Colon (tissue), 2 donors: Measurements from ENCODE around the gene MAPK10.
"Not testable (repeated sequence)": the region's sequence is repeated elsewhere in the genome, so short reads cannot be mapped to it uniquely, and the experiment has no call there.

Source experiments
- FAIRE-seq: peaks from 2 replicates; lab custom pipeline; 2012; peaks lifted over from hg19 to GRCh38; lab: Jason Lieb, UNC
- donor health status: control.
- donor health status: control.

Gene MAPK10

DNA sequence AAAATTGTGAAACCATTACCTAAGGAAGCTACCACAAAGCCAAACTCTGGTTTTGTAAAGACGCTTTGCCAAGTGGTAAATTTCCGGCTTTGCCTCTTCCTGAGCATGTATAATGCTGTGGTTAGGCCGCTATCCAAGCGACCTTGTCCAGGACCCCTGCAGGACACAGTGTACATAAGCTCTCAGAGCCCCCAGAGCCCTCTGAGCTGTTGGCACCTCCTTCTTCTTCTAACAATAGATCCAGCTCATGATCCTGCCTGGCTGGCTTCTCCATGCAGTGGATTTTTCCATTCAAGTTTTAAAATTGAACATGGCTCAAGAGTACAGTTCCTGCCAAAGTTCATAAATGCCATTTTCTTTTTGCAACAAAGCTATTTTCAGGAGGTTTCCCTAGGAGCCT lies 326.7 kb downstream of the MAPK10 start:
- no peak for FAIRE-seq

DNA sequence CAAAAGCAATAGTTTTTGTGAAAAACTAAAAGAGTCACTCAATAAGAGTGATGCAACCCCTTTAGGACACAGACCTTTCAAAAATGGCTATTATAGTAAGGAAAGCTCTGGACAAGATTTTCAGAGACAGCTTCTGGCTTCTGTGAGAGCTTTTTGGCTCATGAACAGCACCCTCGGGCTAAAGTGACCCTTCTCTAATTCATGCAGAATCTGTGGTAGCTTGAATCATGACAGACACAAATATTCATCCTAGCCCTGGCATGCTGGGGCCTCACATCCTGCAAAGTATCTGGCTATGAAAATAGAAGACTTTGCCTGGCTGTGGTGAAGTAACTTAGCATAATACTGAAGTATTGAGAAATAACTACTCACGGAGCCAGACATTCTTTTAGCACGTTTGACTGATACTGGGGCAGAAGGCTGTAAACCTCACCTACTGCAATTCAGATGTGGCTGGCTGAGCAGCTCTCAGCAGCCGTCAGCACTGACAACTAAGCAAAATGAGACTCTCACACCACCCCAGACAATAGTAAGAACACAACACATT lies 327.3 kb downstream of the MAPK10 start:
- FAIRE-seq, result no peak

GRCh38 chr4:86031927-86032326 lies 327.9 kb downstream of the MAPK10 start:
- no peak for FAIRE-seq

GRCh38 chr4:86026720-86027119 lies 333.1 kb downstream of the MAPK10 start:
- FAIRE-seq, result no peak

- FAIRE-seq, result not testable (repeated sequence)
Observed at GRCh38 chr4:86021671-86022070, 338.2 kb downstream of the MAPK10 start.

DNA sequence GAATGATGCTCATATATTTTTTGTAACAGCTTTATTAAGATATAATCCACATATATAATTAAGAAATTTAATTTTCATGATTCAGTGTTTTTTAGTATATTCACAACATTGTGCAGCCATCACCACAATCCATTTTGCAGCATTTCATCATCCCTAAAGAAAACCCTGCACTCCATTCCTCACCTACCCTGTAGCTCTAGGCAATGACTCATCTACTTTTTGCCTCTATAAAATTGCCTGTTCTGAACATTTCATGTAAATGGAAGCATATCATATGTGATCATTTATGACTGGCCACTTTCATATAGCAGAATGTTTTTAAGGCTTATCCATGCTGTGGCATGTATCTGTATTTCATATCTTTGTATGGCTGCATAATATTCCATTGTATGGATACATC lies 339.9 kb downstream of the MAPK10 start:
- no peak for FAIRE-seq

GRCh38 chr4:86019362-86019761 lies 340.5 kb downstream of the MAPK10 start:
- FAIRE-seq, result no peak

DNA sequence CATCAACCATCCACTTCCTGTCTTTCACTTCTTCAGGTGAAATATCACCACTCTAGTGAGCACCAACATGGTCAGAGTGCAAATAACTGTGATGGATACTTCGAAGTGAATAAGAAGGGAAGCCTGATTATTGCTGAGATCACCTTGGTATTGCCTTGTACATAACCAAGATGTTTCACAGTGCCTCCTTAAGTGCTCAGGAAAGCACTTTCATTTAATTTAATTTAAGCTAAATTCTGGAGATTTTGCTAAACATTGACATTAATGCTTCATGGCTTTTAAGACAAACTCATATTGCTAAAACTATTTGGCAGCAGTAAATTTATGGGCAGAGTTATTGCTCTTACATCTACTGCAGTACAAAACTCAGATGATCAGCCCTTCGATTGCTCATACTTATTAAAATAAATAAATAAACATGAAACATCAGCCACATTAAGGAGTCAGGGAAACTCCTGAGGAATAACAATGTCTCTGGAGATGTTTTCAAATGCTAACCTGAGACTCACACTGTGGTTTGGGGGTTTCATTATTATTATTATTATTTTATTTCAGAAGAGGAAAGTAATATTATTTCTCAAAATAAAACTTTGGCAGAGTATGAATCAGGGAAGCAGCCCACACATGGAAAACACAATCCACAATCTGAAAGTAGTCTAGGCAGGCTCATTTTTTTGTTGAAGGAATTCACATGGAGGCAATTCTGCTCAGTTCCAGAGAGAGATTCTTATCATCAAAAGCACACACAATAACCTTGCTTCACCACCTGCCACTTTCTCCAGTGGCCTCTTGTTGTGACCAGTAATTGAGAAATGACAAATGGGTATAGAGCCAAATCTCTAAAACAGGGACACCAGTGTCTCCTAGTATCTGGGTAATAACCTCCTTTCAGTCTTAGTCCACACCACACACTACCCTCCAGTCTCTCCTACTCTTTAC lies 344.2 kb downstream of the MAPK10 start:
- FAIRE-seq, result no peak

GRCh38 chr4:86014599-86014998 lies 345.3 kb downstream of the MAPK10 start:
- no peak for FAIRE-seq

GRCh38 chr4:86013621-86014020 lies 346.2 kb downstream of the MAPK10 start:
- no peak for FAIRE-seq

GRCh38 chr4:86011117-86011516 lies 348.7 kb downstream of the MAPK10 start:
- FAIRE-seq, result no peak

- FAIRE-seq, result no peak
Observed at GRCh38 chr4:86007042-86007441, 352.8 kb downstream of the MAPK10 start.

DNA sequence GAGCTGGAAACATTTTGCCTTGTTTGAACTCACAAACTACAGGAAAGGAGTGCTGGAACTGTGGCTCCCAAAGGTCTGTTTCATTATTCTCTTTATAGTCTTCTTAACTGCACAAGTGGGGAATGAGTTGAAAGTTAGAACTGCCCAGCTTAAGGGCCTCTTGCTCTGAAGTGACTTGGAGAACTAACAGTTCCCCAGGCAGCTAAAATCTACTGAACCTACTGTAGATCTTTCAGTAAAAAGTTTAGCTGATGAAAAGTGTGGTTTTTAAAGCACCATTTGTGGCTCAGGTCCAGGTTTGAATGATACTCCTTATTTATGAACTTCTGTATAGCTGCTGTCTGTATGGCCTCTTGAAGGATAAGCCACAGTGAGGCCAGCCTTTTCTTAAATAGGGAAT lies 353.8 kb downstream of the MAPK10 start:
- no peak for FAIRE-seq

DNA sequence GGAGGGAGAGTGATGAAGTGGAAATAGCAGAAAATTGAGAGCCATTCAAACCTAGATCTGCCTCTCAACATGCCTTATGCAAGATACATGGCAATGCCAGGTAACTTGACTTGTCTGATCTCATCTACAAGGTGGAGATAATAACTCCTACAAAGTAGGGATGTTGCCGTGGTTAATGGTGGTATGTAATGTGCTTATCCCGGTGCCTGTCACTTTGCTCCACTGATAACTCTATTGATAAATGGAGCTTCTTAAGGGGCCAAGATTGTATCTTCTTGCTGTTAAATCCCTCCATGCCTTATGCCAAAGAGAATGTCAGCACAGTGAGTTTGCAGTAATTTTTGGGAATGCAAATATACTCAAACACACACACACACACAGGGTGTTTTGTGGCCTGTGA lies 355.8 kb downstream of the MAPK10 start:
- FAIRE-seq, result no peak

DNA sequence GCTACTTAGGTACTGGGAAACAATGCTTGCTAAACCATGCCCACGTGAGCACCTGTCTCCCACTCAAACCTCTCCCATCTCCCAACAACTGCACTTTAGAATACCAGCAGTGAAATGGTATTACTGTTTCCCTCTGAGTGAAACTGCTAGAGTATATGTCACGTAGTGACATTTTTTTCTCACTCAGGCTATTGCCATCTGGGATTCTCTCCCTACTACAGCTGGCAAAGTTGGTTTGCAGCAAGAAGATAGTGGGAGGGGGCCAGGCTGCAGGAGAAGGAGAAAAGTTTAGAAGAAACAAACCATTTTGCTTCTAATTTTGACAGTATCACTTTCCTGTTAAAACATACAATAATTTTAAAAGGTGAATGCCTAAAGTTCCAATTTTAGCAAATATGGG lies 358.3 kb downstream of the MAPK10 start:
- FAIRE-seq, result no peak

DNA sequence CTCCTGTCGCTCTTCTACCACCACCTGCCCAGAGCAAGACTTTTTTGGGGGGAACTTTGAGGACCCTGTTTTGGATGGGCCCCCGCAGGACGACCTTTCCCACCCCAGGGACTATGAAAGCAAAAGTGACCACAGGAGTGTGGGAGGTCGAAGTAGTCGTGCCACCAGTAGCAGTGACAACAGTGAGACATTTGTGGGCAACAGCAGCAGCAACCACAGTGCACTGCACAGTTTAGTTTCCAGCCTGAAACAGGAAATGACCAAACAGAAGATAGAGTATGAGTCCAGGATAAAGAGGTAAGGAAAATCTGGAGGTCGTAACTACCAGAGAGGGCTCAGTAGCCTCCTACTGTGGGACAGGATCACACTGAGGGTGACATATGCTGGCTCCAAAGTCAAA lies 364.5 kb downstream of the MAPK10 start:
- no peak for FAIRE-seq

GRCh38 chr4:85994576-85994975 lies 365.3 kb downstream of the MAPK10 start:
- no peak for FAIRE-seq

DNA sequence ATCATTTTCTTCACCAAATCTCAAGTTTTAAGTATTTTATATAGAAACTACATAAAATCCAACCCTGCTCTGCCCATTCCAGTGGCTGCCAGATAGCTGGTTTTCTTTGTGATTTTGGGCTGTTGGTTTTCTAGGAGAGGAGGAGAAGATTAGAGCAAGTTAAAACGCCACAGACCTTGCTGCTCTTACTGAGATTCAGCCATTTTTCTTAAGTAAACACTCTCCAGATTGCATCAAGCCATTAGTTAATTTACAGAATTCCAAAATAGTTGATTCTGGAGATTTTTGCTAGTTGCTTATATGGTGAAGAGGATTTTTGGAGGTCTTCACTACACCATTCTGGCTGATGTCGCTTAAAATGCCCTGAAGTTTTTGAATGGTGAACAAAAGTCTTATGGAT lies 366.2 kb downstream of the MAPK10 start:
- FAIRE-seq, result no peak

DNA sequence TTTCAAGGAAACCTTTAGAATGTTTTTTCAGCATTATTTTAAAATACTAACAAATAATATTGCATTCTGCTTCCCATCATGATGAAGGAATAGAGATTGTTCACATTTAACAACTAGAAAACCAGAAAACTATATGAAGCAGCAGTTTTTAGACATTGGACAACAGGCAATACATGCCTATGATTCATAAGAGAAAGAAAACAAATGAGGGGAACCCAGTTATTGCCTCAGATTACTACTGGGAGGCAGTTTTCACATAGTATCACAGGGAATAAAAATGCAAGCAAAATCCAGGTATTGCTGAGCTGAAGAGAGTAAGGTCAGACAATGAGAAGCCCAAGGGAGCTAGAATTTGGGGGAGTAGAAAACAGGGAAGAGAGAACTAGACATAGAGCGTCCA lies 373.6 kb downstream of the MAPK10 start:
- FAIRE-seq, result no peak

DNA sequence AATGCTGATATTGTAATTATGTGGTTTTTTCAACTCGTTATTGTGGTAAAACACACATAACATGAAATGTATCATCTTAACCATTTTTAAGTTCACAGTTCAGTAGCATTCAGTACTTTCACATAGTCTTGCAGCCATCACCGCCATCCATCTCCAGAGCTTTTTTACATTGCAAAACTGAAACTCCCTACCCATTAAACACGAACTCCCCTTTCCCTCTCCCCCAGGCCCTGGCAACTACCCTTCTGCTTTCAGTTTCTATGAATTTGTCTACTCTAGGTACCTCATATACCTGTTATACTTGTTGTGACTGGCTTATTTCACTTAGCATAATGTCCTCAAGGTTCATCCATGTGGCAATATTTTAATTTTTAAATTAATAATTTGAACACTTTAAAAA lies 380.6 kb downstream of the MAPK10 start:
- FAIRE-seq, result no peak

- FAIRE-seq, result no peak
Observed at GRCh38 chr4:85970535-85970934, 389.3 kb downstream of the MAPK10 start.

GRCh38 chr4:85968945-85969819 lies 390.7 kb downstream of the MAPK10 start:
- peak; percentile 83 for FAIRE-seq

DNA sequence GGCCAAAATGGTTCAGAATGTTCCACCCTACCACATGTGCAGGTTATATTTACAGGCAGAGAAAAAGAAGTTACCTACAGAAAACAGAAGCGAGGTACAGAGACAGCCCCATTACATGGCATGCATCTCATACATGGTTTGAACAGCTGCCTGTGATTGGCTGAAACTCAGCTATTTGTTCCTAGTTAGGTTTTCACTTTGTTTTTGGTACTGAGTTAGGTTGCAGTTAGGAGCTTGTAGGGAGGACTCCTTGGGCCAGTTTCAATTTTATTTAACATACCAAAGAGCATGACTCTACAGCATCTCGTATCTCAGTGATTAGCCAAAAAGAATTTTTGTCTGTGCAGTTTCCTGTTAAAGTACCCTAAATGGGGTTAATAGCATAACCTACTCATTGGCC lies 392.0 kb downstream of the MAPK10 start:
- no peak for FAIRE-seq
